Pons (tissue), 1 donor: ENCODE measurements around the gene STK32C.

ENCODE experiments used
- DNase-seq: peaks from one replicate; pipeline ENCODE4 v3.0.0-alpha.2; 2016; ENCODE audit warnings: low spot score

Gene STK32C

GRCh38 chr10:132198381-132199181 is 109.2 kb downstream of the STK32C start:
- no peak for DNase-seq

GRCh38 chr10:132198068-132198370 is 109.7 kb downstream of the STK32C start:
- no peak for DNase-seq

GRCh38 chr10:132197271-132198067 is 110.3 kb downstream of the STK32C start:
- DNase-seq: no peak

GRCh38 chr10:132196178-132197113 is 111.3 kb downstream of the STK32C start:
- no peak for DNase-seq

GRCh38 chr10:132195366-132196075 is 112.2 kb downstream of the STK32C start:
- no peak for DNase-seq

GRCh38 chr10:132194726-132195125 is 113.0 kb downstream of the STK32C start:
- DNase-seq: no peak

- DNase-seq: no peak
Observed at GRCh38 chr10:132193907-132194552, 113.7 kb downstream of the STK32C start.

- no peak for DNase-seq
Observed at GRCh38 chr10:132192991-132193665, 114.6 kb downstream of the STK32C start.

GRCh38 chr10:132192076-132192975 is 115.4 kb downstream of the STK32C start:
- DNase-seq: no peak

- no peak for DNase-seq
Observed at GRCh38 chr10:132189810-132190422, 117.8 kb downstream of the STK32C start.

- DNase-seq: no peak
Observed at GRCh38 chr10:132189016-132189415, 118.7 kb downstream of the STK32C start.

- no peak for DNase-seq
Observed at GRCh38 chr10:132188331-132188730, 119.4 kb downstream of the STK32C start.

GRCh38 chr10:132187430-132188138 is 120.2 kb downstream of the STK32C start:
- no peak for DNase-seq

- no peak for DNase-seq
Observed at GRCh38 chr10:132186488-132187429, 121.0 kb downstream of the STK32C start, which contains the start of gene DPYSL4. TSS of gene DPYSL4 (plus strand) at chr10:132186948. CDS start at chr10:132187064, 116 bp downstream.

- DNase-seq: no peak
Observed at GRCh38 chr10:132185601-132186487, 121.9 kb downstream of the STK32C start.
